Large intestine (tissue), 3 donors: ENCODE measurements around the gene SIVA1. TPM values are rescaled to one million over a fixed set of nuclear protein-coding genes. Genes with fewer than 3 reads are reported as not detected.

Experiments used
- DNase-seq, 2 donors: peaks; one replicate each; pipeline versions ENCODE4 v3.0.0 to v3.0.0-alpha.2; 2013
- H3K27ac ChIP-seq: one replicate; pipeline ENCODE4 v1.5.1; 2013; ENCODE audit warnings: low read length
- H3K27me3 ChIP-seq: 2 replicates; pipeline ENCODE4 v1.6.1; 2013; ENCODE audit warnings: low read length; ENCODE audit not compliant: control insufficient read depth, insufficient read depth
- H3K36me3 ChIP-seq: 2 replicates; pipeline ENCODE4 v1.6.1; 2013; ENCODE audit warnings: low read length; ENCODE audit not compliant: control insufficient read depth, insufficient read depth
- H3K4me1 ChIP-seq: one replicate; pipeline ENCODE4 v1.6.1; 2013; ENCODE audit warnings: low read length; ENCODE audit not compliant: control insufficient read depth, insufficient read depth
- H3K4me3 ChIP-seq: one replicate; pipeline ENCODE4 v1.5.1; 2013; ENCODE audit warnings: low read length
- H3K9me3 ChIP-seq: one replicate; pipeline ENCODE4 v1.6.1; 2013; ENCODE audit warnings: mild to moderate bottlenecking, low read depth, low read length, moderate library complexity; ENCODE audit not compliant: control insufficient read depth
- WGBS: methylation state at CpG from one replicate; pipeline ENCODE4 v1.1.5; 2013; ENCODE audit warnings: low lambda C conversion rate; ENCODE audit not compliant: insufficient coverage; 5-methylcytosine and 5-hydroxymethylcytosine counted together
- polyA plus RNA-seq: library from polyadenylated mRNA; unstranded; fragments of 120-200 nt; gene quantifications from one replicate; pipeline ENCODE4 v1.2.1, GENCODE V29; 2013

Gene SIVA1
- polyA plus RNA-seq, 1 donor, result 86.4 TPM

DNA sequence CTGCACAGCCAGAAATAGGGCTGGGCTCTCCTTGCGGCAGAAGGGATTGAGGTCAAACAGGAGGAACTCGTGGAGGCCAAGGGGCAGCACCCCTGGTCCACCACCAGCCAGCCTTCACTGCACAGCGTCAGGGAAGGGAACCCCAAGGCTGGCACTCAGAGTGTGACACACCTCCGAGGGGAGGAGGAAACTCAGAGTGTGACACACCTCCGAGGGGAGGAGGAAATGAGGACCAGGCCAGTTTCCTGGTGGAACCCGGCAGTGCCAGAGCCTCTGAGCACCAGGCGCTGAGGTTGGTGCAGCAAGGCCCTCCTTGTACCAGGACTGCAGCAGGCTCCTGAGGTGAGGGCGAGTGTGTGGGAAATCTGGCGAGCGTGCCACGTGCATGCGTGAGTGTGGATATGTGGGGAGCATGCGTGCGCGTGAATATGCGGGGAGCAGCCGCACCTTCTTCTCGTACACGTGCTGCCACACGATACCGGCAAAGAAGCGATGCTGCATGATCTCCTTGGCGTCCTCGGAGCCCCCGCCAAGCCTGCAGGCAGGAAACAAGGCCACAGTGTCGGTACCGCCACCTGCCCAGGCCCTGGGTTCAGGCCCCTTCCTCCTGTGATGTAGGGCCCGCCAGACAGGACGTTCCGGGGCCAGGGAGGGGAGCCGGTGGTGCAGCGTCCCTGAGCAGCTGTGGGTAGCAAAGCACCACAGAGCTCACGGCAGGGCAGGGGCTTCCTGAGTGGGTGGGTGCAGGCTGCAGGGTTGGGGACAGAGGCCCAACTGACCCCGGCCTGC, 19.2 kb downstream of the SIVA1 start:
- Histone ChIP-seq H3K27me3 (no peaks in the 10 kb centered on the region), H3K9me3 (peaks cover 9% of the 10 kb centered on the region), H3K4me3 (no peak overlapping the region), H3K4me1 (peaks cover 5% of the 10 kb centered on the region), H3K36me3 (peaks cover 72% of the 10 kb centered on the region), H3K27ac (no peak overlapping the region)
- DNase-seq, result no peak
- WGBS, result 20% methylated on average over 1 of the region's 34 CpGs

DNA sequence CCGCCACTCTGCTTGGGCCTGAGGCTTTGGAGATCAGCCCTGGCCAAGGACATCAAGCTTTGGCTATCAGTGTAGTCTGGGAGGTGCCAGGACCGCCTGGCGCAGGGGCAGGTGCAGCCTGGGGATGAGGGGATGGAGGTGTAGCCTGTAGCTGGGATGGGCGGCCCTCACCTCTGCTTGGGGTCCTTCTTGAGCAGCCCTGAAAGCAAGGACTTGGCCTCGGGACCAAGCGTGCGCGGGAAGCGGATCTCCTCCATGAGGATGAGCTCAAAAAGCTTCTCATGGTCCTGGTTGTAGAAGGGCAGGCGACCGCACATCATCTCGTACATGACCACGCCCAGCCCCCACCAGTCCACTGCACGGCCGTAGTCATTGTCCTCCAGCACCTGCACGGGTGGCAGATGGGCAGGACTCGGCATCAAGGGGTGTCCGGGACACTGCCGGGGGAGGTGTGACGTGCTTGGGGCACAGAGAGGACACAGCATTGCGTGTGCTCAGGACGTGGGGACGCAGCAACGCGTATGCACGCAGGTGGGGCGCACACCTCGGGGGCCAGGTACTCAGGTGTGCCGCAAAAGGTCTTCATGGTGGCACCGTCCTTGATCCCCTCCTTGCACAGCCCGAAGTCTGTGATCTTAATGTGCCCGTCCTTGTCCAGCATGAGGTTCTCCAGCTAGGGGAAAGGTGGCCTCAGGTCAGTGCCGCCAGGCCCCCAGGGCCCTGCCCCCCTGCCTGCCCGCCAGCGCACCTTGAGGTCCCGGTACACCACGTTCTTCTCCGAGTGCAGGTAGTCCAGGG, 20.0 kb downstream of the SIVA1 start:
- H3K27me3 ChIP-seq, result no peaks in the 10 kb centered on the region
- WGBS, result no CpG with 5 or more reads among the region's 38 CpGs
- H3K36me3 ChIP-seq, result peaks cover 72% of the 10 kb centered on the region
- peaks cover 9% of the 10 kb centered on the region for H3K9me3 ChIP-seq
- DNase-seq, result no peak
- H3K4me3 ChIP-seq, result no peak overlapping the region
- H3K27ac ChIP-seq, result no peak overlapping the region
- peaks cover 5% of the 10 kb centered on the region for H3K4me1 ChIP-seq

- peaks cover 75% of the 10 kb centered on the region for H3K36me3 ChIP-seq
- no peak for DNase-seq
- no CpG with 5 or more reads among the region's 46 CpGs for WGBS
- H3K27ac ChIP-seq, result no peak overlapping the region
- no peak overlapping the region for H3K4me3 ChIP-seq
- H3K9me3 ChIP-seq, result peaks cover 9% of the 10 kb centered on the region
- no peaks in the 10 kb centered on the region for H3K27me3 ChIP-seq
- peaks cover 3% of the 10 kb centered on the region for H3K4me1 ChIP-seq
These were observed 20.8 kb downstream of the SIVA1 start for GRCh38 chr14:104773505-104774452.

DNA sequence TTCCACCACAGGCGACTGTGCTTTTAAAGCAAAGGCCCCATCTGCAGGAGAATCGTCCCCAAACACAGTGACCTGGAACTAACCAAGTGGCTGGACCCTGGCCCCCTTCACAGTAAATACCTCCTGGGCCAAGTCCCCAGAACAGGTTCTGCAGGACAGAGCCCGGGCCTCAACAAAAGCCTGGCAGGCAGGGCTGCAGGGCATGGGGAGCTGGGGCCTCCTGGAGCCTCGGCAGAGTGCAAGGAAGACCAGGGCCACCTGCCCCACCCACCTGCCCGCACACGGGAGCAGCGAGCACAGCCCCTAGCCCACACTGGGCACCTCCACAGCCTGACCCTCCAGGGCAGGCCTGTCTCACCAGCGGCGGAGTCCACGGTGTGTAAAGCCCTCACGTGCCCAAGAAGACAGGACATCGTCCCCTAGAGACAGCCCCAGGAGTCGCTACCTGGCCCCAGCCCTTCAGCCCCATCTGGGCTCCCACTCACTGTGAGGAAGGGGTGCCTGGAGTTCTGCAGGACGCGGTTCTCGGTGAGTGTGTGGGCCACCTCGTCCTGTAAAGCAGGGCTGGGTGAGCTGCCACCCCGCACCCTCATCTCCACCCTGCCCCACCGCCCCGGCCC, 21.6 kb downstream of the SIVA1 start:
- Histone ChIP-seq H3K4me3 (no peak overlapping the region), H3K27ac (no peak overlapping the region), H3K27me3 (no peaks in the 10 kb centered on the region), H3K9me3 (peaks cover 9% of the 10 kb centered on the region), H3K4me1 (no peaks in the 10 kb centered on the region), H3K36me3 (peaks cover 78% of the 10 kb centered on the region)
- DNase-seq, result no peak
- WGBS, result no CpG with 5 or more reads among the region's 20 CpGs

GRCh38 chr14:104775073-104775489, 22.1 kb downstream of the SIVA1 start:
- H3K27ac ChIP-seq, result no peak overlapping the region
- H3K27me3 ChIP-seq, result no peaks in the 10 kb centered on the region
- DNase-seq, result no peak
- H3K36me3 ChIP-seq, result peaks cover 78% of the 10 kb centered on the region
- no CpG with 5 or more reads among the region's 13 CpGs for WGBS
- H3K4me3 ChIP-seq, result no peak overlapping the region
- no peaks in the 10 kb centered on the region for H3K4me1 ChIP-seq
- peaks cover 9% of the 10 kb centered on the region for H3K9me3 ChIP-seq

DNA sequence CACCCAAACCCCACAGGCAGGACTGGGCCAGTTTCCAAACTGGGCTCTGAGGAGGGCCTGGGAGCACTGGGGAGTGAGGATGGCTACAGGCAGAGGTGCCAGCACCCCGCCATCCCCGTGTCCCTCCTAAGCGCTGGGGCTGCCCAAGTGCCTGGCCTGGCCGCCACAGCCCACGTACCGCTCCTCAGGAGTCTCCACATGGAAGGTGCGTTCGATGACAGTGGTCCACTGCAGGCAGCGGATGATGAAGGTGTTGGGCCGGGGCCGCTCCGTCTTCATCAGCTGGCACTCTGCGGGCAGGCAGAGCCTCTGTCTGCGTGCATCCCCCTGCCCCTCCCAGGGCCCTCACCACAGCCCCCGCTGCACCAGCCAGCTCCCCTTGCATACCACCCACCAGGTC, 23.5 kb downstream of the SIVA1 start:
- Histone ChIP-seq H3K27ac (no peak overlapping the region), H3K27me3 (no peaks in the 10 kb centered on the region), H3K9me3 (peaks cover 2% of the 10 kb centered on the region), H3K4me3 (no peak overlapping the region), H3K4me1 (no peaks in the 10 kb centered on the region), H3K36me3 (peaks cover 77% of the 10 kb centered on the region)
- no peak for DNase-seq
- WGBS, result no CpG with 5 or more reads among the region's 15 CpGs

GRCh38 chr14:104776961-104777807, 24.2 kb downstream of the SIVA1 start:
- Histone ChIP-seq H3K27ac (no peak overlapping the region), H3K4me1 (no peaks in the 10 kb centered on the region), H3K27me3 (no peaks in the 10 kb centered on the region), H3K4me3 (no peak overlapping the region), H3K36me3 (peaks cover 70% of the 10 kb centered on the region), H3K9me3 (no peaks in the 10 kb centered on the region)
- no peak for DNase-seq
- WGBS, result no CpG with 5 or more reads among the region's 16 CpGs

- Histone ChIP-seq H3K4me3 (no peak overlapping the region), H3K4me1 (no peaks in the 10 kb centered on the region), H3K36me3 (peaks cover 64% of the 10 kb centered on the region), H3K27ac (no peak overlapping the region), H3K9me3 (no peaks in the 10 kb centered on the region), H3K27me3 (no peaks in the 10 kb centered on the region)
- DNase-seq, result no peak
- WGBS, result no CpG with 5 or more reads among the region's 15 CpGs
These were observed 24.9 kb downstream of the SIVA1 start for GRCh38 chr14:104777808-104778249.

DNA sequence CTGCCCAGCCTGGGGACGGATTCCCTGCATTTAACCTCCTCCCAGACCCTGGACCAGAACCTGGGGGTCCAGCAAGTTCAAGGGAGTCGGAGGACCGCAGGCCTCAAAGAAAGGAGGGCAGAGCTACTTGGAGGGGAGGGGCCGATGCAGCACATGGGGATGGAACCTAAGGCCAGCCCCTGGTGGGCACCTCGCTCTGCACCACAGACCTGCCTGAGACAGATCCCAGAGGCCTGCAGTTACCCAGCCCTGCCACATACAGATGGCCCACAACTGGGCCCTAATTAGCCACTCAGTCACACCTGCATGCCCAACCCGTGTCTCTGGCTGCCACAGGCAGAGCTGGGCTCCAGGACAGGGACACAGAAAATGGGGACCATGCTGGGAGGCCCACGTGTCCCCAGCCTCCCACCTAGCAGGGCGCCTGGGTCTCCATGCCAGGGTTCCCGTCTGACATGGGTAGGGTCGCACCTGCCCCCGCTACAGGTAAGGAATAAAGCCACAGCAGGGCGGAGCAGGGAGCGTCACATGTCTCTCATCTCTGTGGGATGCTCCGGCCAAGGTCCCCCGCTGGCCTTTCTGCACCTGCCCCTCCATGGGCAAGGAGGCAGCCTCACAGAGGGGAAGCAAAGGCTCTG, 25.9 kb downstream of the SIVA1 start:
- no peaks in the 10 kb centered on the region for H3K27me3 ChIP-seq
- no peaks in the 10 kb centered on the region for H3K9me3 ChIP-seq
- no peak overlapping the region for H3K27ac ChIP-seq
- H3K4me3 ChIP-seq, result no peak overlapping the region
- no peaks in the 10 kb centered on the region for H3K4me1 ChIP-seq
- no CpG with 5 or more reads among the region's 15 CpGs for WGBS
- no peak for DNase-seq
- H3K36me3 ChIP-seq, result peaks cover 57% of the 10 kb centered on the region
